K562 (cell line): ENCODE results near the gene NPC1.

Experiments used
- ZNF12 ChIP-seq: sonication (generic); formaldehyde crosslinking; IDR thresholded peaks from 2 replicates; pipeline ENCODE4 v1.4.0; 2020; ENCODE audit warnings: mild to moderate bottlenecking, missing genetic modification reagents
- ZNF589 ChIP-seq: fragments of 200-800 bp; sonication (Bioruptor generic); IDR thresholded peaks from 2 replicates; pipeline ENCODE4 v1.6.1; 2016; ENCODE audit warnings: low read depth, missing genetic modification characterization, missing compliant biosample characterization

DNA sequence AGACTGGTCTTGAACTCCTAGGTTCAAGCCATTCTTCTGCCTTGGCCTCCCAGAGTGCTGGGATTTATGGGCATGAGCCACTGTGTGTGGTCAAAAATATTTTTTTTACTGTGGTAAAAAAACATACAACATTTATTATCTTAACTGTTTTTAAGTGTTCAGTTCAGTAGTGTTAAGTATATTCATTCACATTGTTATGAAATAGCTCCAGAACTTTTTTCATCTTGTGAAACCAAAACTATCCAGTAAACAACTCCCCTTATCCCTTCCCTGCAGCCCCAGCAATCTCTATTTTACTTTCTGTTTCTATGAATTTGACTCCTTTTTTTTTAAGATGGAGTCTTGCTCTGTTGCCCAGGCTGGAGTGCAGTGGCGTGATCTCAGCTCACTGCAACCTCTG lies 73.7 kb downstream of the NPC1 start:
- TF ChIP-seq ZNF589 (CRISPR knock-in tag) (no peak), ZNF12 (CRISPR knock-in tag) (no peak)
